ENCODE data around the gene HIP1.
"Not testable (repeated sequence)": the region's sequence is repeated elsewhere in the genome, so short reads cannot be mapped to it uniquely, and the experiment has no call there.

HIP1 gene

DNA sequence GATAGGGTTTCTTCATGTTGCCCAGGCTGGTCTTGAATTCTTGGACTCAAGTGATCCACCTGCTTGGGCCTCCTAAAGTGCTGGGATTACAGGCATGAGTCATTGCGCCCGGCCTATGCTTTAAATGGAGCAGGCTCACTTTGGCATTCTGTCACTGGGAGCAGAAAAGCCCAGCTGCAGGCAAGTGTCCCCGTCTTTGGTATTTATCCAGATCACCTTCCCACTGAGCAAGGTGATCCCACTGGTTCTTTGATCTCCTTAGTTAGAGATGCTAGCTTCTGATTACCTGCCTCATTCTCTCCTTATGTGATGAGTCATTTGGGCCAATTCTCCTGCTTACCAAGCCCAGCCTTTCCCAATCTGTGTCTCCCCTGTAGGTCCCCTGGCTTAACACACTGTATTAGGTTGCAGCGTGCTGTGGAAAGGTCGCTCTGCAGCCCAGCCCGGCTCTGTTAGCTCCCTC, 207.4 kb downstream of the HIP1 start:
- no peak for DNase-seq (ENCODE audit: low read depth in 2 of 2)

GRCh38 chr7:75527224-75527722, 211.5 kb downstream of the HIP1 start:
- not testable (repeated sequence) for DNase-seq (ENCODE audit: low read depth in 2 of 2)

DNA sequence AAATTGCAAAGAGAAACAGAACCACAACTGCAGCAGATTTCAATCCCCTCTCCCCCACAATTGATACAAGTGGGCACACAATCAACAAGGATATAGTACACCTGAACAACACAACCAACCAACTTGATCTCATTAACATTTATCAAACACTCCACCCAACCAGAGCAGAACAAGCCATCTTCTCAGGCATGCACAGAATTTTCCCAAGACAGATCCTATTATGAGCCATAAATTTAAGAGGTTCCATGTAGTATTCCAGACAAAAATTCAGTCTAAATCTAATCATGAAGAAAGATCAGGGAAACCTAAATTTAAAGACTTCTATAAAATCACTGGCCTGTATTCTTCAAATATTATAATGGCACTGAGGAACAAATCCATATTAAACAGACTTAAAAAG, 217.0 kb downstream of the HIP1 start:
- not testable (repeated sequence) for DNase-seq (ENCODE audit: low read depth in 2 of 2)

GRCh38 chr7:75518842-75519241, 219.9 kb downstream of the HIP1 start:
- not testable (repeated sequence) for DNase-seq (ENCODE audit: low read depth in 2 of 2)

DNA sequence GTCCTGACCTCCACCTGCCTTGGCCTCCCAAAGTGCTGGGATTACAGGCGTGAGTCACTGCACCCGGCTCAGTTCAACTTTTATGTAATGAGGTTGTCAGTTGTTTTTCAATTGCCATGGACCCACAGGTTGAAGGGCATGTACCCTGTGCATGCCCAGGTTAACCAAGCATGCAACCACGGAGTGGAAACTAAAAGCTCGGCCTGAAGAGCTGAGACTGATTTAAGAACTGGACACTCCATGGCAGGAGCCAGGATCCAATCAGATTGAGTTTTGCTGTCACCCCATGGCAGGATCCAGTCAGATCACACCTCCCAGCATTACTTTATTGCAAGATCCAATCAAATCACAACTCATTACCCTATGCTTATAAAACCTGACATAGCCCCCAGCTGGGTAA, 229.7 kb downstream of the HIP1 start:
- not testable (repeated sequence) for DNase-seq (ENCODE audit: low read depth in 2 of 2)

GRCh38 chr7:75492020-75492419, 246.7 kb downstream of the HIP1 start, which contains the start of gene SPDYE5:
SPDYE5 (plus strand) TSS chr7:75492320; CDS start chr7:75494048, 1,728 bp downstream.
- not testable (repeated sequence) for DNase-seq (ENCODE audit: low read depth in 2 of 2)

- DNase-seq (ENCODE audit: low read depth in 2 of 2) = peak; percentile 77 to 81
These were observed 252.6 kb downstream of the HIP1 start, which contains the start of gene POM121C for GRCh38 chr7:75485979-75486643. POM121C (minus strand) TSS chr7:75486299; CDS start chr7:75441496, 44,803 bp downstream.

DNA sequence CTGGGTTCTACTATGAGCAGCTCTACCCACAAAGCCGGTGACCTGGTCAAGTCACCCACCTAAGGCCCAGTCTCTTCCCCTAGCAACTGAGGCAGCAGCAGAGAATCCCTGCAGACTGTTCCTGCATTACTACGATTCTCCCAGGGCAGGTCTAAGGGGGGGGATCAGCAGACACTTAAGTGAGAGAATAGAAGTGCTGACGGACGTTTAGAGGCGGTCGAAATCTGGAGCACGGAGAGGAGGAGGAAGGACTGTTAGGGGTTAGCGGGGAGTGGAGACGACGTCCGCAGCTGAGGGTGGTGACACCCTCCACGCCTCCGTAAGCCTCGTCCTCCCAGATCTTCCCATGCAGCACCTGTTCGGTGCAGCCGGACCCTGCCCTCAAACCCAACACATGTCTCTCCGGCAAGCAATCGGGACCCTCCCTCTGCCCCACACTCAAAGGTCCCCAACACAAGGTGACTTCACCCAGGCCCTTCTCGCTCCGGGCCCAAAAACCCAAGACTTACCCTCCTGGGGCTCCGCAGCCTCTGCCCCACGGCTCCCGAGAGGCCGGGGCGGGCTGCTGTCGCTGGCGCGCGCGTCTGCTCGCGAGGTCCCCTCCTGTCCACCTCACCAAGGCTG, 253.3 kb downstream of the HIP1 start:
- not testable (repeated sequence) for DNase-seq (ENCODE audit: low read depth in 2 of 2)
